GM18511 (cell line): ENCODE results near the gene MAGEH1.
A peak's percentile ranks its signal among the peaks of the same experiment; 100 is the strongest.

Source experiments
- ATAC-seq: cut with Tn5 transposase; IDR thresholded peaks from one replicate; pipeline ENCODE4 v1.9.1; 2021; ENCODE audit warnings: mild to moderate bottlenecking, moderate library complexity; ENCODE audit not compliant: unreplicated experiment

Gene MAGEH1

GRCh38 chrX:55489314-55490009 is 37.5 kb downstream of the MAGEH1 start, which contains the start of gene USP51:
USP51 (minus strand) TSS chrX:55489848; CDS start chrX:55488939, 909 bp downstream.
- ATAC-seq = peak; percentile 66

DNA sequence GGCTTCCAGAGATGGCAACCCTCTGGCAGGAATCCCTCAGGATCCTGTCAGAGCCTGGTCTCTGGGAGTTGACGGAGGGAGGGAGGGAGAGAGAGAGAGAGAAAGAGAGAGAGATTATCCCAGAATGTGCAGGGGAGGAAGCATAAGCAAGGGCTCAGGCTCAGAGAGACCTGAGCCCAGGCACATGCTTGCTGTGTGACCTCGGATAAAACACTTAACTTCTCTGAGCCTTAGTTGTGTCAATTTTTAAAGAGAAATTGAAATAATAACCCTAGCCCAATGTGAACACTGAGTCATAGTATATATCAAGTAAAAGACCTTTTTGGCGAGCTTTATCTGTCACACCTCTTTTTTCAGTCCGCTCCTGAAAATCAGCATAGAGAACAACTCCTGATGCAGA is 38.2 kb downstream of the MAGEH1 start:
- no peak for ATAC-seq

GRCh38 chrX:55490974-55491373 is 39.0 kb downstream of the MAGEH1 start:
- ATAC-seq = no peak
